ENCODE measurements around the gene RBFOX1. TPM values are rescaled to one million over a fixed set of nuclear protein-coding genes. Genes with fewer than 3 reads are reported as not detected.

The RBFOX1 gene
- total RNA-seq, 1 experiment from 2014 or later = not detected

GRCh38 chr16:7380911-7381310 lies 48.3 kb downstream of the RBFOX1 start:
- no peaks in the 10 kb centered on the region for H4K20me1 ChIP-seq (ENCODE audit: low read length)
- no peak overlapping the region for H3K9ac ChIP-seq (ENCODE audit: low read length)
- no peaks in the 10 kb centered on the region for H3K36me3 ChIP-seq (ENCODE audit: low read depth, low read length)
- POLR2A ChIA-PET (ENCODE audit: unreplicated experiment) = no interaction called here
- no peaks in the 10 kb centered on the region for H3K9me2 ChIP-seq (replicated peaks; ENCODE audit: low read length)
- H3K27me3 ChIP-seq (ENCODE audit: low read length) = no peaks in the 10 kb centered on the region
- no peak overlapping the region for H3K4me2 ChIP-seq (ENCODE audit: low read length)
- no peaks in the 10 kb centered on the region for H3K4me1 ChIP-seq (ENCODE audit: insufficient read depth, low read length)
- CTCF ChIA-PET = no interaction called here
- 0 out of 2 replicates have a peak, but pooled peaks cover 3% of the 10 kb centered on the region for H3K9me3 ChIP-seq (ENCODE audit: low read length)
- TF ChIP-seq, protein P1, sequence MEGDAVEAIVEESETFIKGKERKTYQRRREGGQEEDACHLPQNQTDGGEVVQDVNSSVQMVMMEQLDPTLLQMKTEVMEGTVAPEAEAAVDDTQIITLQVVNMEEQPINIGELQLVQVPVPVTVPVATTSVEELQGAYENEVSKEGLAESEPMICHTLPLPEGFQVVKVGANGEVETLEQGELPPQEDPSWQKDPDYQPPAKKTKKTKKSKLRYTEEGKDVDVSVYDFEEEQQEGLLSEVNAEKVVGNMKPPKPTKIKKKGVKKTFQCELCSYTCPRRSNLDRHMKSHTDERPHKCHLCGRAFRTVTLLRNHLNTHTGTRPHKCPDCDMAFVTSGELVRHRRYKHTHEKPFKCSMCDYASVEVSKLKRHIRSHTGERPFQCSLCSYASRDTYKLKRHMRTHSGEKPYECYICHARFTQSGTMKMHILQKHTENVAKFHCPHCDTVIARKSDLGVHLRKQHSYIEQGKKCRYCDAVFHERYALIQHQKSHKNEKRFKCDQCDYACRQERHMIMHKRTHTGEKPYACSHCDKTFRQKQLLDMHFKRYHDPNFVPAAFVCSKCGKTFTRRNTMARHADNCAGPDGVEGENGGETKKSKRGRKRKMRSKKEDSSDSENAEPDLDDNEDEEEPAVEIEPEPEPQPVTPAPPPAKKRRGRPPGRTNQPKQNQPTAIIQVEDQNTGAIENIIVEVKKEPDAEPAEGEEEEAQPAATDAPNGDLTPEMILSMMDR (conservative IDR thresholded peaks at IDR 0.05; ENCODE audit: low read depth, low read length) = no peak
- TF ChIP-seq EZH2phosphoT487 (IDR thresholded peaks at IDR 0.05; ENCODE audit: borderline replicate concordance, low read length) (no peak), EZH2 (IDR thresholded peaks at IDR 0.05; ENCODE audit: low read length, unreplicated experiment) (no peak)
- no peak overlapping the region for H3K4me3 ChIP-seq (ENCODE audit: low read length)
- H3F3A ChIP-seq (ENCODE audit: low read length, unreplicated experiment) = no peaks in the 10 kb centered on the region
- no TSS peak for BruUV-seq (replicated peaks)
- ATAC-seq = no peak
- intact Hi-C loops (cut with micrococcal nuclease) = no loop called here
- no peak overlapping the region for H3K27ac ChIP-seq (ENCODE audit: low read length)
- no peak overlapping the region for H2AFZ ChIP-seq (ENCODE audit: low read length)
- H3K79me2 ChIP-seq (ENCODE audit: low read length) = no peaks in the 10 kb centered on the region
- no peak for DNase-seq

DNA sequence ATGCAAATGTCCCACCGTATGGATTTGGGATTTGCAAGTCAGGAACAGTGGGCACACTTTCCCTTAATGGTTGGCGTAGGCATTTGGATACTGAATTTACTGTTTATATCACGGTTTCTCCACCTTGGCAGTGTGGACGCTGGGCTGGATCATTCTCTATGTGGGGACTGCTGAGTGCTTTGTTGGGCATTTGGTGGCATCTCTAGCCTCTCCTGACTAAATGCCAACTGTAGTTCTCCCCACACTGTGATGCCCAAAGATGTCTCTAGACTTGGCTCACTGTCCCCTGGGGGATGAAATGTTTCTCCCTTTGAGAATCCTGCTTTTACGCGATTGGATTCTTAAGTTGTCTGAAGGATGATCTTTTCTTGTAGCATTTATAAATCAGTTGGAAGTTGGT lies 49.0 kb downstream of the RBFOX1 start:
- Histone ChIP-seq H3K9me3 (ENCODE audit: low read length) (0 out of 2 replicates have a peak, but pooled peaks cover 3% of the 10 kb centered on the region), H3K36me3 (ENCODE audit: low read depth, low read length) (no peaks in the 10 kb centered on the region), H3K79me2 (ENCODE audit: low read length) (no peaks in the 10 kb centered on the region), H3K9ac (ENCODE audit: low read length) (no peak overlapping the region), H2AFZ (ENCODE audit: low read length) (no peak overlapping the region), H3K27me3 (ENCODE audit: low read length) (no peaks in the 10 kb centered on the region), H4K20me1 (ENCODE audit: low read length) (no peaks in the 10 kb centered on the region), H3K4me2 (ENCODE audit: low read length) (no peak overlapping the region), H3K9me2 (replicated peaks; ENCODE audit: low read length) (no peaks in the 10 kb centered on the region), H3K4me1 (ENCODE audit: insufficient read depth, low read length) (no peaks in the 10 kb centered on the region), H3K4me3 (ENCODE audit: low read length) (no peak overlapping the region), H3K27ac (ENCODE audit: low read length) (no peak overlapping the region), H3F3A (ENCODE audit: low read length, unreplicated experiment) (no peaks in the 10 kb centered on the region)
- ChIA-PET CTCF (no interaction called here), POLR2A (ENCODE audit: unreplicated experiment) (no interaction called here)
- TF ChIP-seq, protein P1 (conservative IDR thresholded peaks at IDR 0.05; ENCODE audit: low read depth, low read length) = no peak
- TF ChIP-seq EZH2phosphoT487 (IDR thresholded peaks at IDR 0.05; ENCODE audit: borderline replicate concordance, low read length) = no peak
- no peak for TF ChIP-seq EZH2 (IDR thresholded peaks at IDR 0.05; ENCODE audit: low read length, unreplicated experiment)
- no TSS peak for BruUV-seq (replicated peaks)
- intact Hi-C loops (cut with micrococcal nuclease) = no loop called here
- DNase-seq (no peak), ATAC-seq (no peak)

DNA sequence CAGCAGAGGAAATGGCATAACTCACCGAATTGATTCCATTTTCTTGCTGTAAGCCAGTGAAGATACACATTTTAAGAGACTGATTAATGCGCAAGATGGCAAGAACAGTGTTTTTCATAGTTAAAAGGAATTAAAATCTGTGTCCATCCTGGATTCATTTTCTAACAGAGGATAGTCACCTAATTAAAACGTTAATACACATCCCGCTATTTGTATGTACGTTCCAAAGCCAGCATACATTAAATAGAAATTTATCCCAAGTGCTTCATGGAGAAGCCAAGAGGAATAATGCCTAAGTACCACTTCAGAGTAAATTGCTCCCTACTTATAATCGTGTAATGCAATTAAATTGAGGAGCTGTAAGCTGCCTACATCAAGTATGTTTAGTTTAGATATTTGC lies 49.9 kb downstream of the RBFOX1 start:
- Histone ChIP-seq H3K9ac (ENCODE audit: low read length) (no peak overlapping the region), H3K9me2 (replicated peaks; ENCODE audit: low read length) (no peaks in the 10 kb centered on the region)

More for the DNA sequence above, 49.9 kb downstream of the RBFOX1 start:
- no peaks in the 10 kb centered on the region for H3K36me3 ChIP-seq (ENCODE audit: low read depth, low read length)
- H3K27ac ChIP-seq (ENCODE audit: low read length) = no peak overlapping the region
- CTCF ChIA-PET = no interaction called here
- H2AFZ ChIP-seq (ENCODE audit: low read length) = no peak overlapping the region
- no peak overlapping the region for H3K4me3 ChIP-seq (ENCODE audit: low read length)
- H4K20me1 ChIP-seq (ENCODE audit: low read length) = no peaks in the 10 kb centered on the region
- intact Hi-C loops (cut with micrococcal nuclease) = no loop called here
- H3K4me1 ChIP-seq (ENCODE audit: insufficient read depth, low read length) = no peaks in the 10 kb centered on the region
- POLR2A ChIA-PET (ENCODE audit: unreplicated experiment) = no interaction called here
- no peak for ATAC-seq
- no peaks in the 10 kb centered on the region for H3K27me3 ChIP-seq (ENCODE audit: low read length)
- TF ChIP-seq EZH2phosphoT487 (IDR thresholded peaks at IDR 0.05; ENCODE audit: borderline replicate concordance, low read length) (no peak), EZH2 (IDR thresholded peaks at IDR 0.05; ENCODE audit: low read length, unreplicated experiment) (no peak)
- TF ChIP-seq, protein P1 (conservative IDR thresholded peaks at IDR 0.05; ENCODE audit: low read depth, low read length) = no peak
- H3K79me2 ChIP-seq (ENCODE audit: low read length) = no peaks in the 10 kb centered on the region
- DNase-seq = no peak
- BruUV-seq (replicated peaks) = no TSS peak
- 0 out of 2 replicates have a peak, but pooled peaks cover 3% of the 10 kb centered on the region for H3K9me3 ChIP-seq (ENCODE audit: low read length)
- H3F3A ChIP-seq (ENCODE audit: low read length, unreplicated experiment) = no peaks in the 10 kb centered on the region
- H3K4me2 ChIP-seq (ENCODE audit: low read length) = no peak overlapping the region

All from PC-3 (cell line).